Stimulated activated CD4-positive, alpha-beta T cell treated with anti-CD3 and anti-CD28 coated beads, Interleukin-4, amount 100 ng/mL, for 1 hour (primary cell): ENCODE results near the gene NPFFR1.

Experiments used
- DNase-seq: peaks from one replicate; pipeline ENCODE4 v3.0.0-alpha.2; 2020

Gene NPFFR1

DNA sequence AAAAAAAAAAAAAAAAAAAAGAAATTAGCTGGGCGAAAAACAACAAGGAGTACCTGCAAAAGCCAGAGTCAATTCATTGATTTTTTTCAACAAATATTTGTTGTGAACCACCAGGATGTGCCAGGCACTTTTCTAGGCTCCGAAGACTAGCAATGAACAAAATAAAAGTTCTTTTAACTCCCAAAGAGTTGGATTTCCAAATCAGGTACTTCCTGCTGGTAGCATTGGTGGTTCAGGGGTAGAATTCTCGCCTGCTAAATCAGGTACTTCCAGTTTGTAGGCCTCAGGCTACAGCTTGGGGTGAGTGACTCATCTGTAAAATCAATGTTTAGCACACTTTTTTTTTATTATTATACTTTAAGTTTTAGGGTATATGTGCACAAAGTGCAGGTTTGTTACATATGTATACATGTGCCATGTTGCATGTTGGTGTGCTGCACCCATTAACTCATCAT is 61.4 kb downstream of the NPFFR1 start:
- DNase-seq: no peak

DNA sequence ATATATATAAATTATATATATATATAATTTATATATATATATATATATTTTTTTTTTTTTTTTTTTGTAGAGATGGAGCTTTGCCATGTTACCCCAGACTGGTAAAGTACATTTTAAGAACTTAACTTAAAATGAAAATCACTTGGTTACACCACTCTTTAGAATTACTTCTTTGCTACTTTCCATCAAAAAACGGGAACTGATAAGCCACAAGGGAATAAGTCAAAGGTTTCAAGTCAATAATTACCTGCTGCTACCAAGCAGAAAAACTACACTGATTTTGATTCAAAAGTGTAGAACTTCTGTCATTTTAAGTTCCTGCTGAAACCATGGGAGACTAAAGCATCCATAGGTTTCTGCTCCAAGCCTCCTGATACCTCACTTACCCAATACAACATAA is 62.8 kb downstream of the NPFFR1 start:
- DNase-seq: no peak

DNA sequence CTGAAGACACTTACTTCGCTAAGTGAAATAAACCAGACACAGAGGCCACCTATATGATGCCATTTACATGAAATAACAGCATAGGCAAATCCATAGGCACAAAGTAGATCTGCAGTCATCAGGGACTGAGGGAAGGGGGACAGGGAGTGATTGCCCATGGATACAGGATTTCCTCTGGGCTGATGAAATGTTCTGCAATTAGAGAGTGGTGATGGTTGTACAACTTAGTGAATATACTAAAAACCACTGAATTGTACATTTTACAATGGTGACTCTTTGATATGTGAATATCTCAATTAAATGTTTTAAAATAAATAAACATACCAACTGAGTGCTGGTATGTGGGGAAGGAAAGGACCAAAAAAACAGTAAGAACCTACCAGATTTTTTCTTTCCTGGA is 70.9 kb downstream of the NPFFR1 start:
- DNase-seq: no peak

DNA sequence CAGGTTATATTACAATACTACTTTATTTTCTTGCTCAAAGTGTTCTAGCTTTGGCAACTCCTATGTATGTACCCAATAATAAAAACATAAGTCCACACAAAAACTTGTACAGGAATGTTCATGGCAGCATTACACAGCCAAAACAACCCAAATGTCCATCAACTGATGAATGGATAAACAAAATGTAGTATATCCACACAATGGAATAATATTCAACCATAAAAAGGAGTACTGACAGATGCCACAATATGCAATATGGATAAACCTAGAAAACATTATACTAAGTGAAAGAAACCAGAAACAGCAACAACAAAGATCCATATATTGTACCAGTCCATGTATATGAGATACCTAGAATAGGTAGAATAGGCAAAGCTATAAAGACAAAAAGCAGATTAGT is 71.5 kb downstream of the NPFFR1 start:
- DNase-seq: no peak

DNA sequence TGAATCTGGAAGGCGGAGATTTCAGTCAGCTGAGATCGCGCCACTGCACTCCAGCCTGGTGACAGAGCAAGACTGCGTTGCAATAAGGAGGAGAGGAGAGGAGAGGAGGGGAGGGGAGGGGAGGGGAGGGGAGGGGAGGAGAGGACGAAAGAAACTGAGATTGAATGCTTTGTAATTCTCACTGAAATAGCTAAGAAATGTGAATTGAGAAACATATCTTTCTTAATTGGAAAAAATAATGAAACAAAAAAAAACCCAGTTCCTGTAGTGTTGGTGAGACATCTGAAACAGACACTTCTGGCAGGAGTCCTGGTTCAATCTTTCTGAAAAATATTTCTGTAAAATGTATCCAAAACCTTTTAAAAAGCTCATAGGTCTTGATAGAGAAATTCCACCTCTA is 77.0 kb downstream of the NPFFR1 start:
- no peak for DNase-seq

DNA sequence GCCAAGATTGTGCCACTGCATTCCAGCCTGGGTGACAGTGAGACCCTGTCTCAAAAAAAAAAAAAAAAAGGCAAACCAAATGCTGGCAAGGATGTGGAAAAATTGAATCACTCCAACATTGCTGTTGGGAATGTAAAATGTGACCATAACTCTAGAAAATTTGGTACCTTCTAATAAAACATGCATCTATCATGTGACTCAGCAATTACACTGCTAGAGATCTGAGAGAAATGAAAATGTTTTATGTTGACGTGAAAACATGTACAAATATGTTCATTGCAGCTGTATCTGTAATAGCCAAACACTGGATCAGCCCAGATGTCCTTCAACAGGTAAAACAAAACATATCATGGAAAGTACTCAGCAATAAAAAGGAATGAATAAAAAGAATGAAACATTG is 82.7 kb downstream of the NPFFR1 start:
- DNase-seq: no peak

DNA sequence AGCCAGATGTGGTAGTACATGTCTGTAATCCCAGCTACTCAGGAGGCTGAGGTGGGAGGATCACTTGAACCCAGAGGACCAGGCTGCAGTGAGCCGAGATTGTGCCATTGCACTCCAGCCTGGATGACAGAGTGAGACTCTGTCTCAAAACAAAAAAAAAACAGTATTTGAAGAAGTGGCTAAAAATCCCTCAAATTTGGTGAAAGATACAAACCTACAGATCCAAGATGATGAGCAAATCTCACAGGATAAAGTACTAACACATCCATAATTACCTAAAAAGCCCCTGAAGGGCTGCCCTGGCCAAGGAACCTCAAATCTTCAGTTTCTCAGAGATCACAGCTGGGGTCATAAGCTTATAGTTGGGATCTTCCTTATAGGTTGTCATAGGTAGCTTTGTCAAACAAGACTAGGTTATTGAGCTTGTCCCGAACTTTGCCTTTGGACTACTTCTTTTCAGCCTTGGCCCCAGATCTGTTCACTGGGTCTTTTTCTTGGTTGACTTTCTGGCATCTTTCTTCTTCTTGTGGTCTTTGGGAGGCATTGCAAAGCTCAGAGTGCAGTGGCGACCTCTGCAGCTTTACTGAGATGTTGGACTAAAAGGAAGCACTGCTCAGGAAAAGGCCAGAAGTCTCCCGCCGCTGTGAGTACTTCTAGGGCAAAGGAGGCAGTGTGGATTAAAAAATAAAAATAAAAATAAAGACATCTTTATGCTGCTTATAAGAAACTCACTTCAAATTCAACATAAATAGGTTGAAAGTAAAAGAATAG is 84.9 kb downstream of the NPFFR1 start:
- no peak for DNase-seq
